Neural cell (in vitro differentiated cells): Measurements from ENCODE around the gene AK8. TPM values are rescaled to one million over a fixed set of nuclear protein-coding genes. Genes with fewer than 3 reads are reported as not detected.

Experiments used
- H2AFZ ChIP-seq: fragments of 200-600, 300-800 bp; sonication (generic), shearing (Covaris generic); 2 replicates; pipeline ENCODE4 v1.6.0; 2014; ENCODE audit warnings: low read depth, mild to moderate bottlenecking, antibody characterized with exemption, low read length, moderate library complexity
- H3F3A ChIP-seq: fragments of 200-600 bp; shearing (Covaris generic); 2 replicates; pipeline ENCODE4 v1.6.1; 2016; ENCODE audit warnings: mild to moderate bottlenecking, moderate library complexity, mixed read lengths, antibody characterized with exemption, low read length; ENCODE audit not compliant: insufficient read depth, poor library complexity, severe bottlenecking
- H3K27ac ChIP-seq: fragments of 200-600, 300-800 bp; sonication (generic), shearing (Covaris generic); 2 replicates; pipeline ENCODE4 v1.5.1; 2014; ENCODE audit warnings: mild to moderate bottlenecking, low read length, moderate library complexity
- H3K27me3 ChIP-seq: fragments of 300-800, 200-600 bp; sonication (generic), shearing (Covaris generic); 2 replicates; pipeline ENCODE4 v1.6.0; 2014; ENCODE audit warnings: mild to moderate bottlenecking, low read depth, low read length, moderate library complexity; ENCODE audit not compliant: insufficient read depth
- H3K36me3 ChIP-seq: fragments of 300-800, 200-600 bp; sonication (generic), shearing (Covaris generic); 2 replicates; pipeline ENCODE4 v1.5.1; 2014; ENCODE audit warnings: mild to moderate bottlenecking, antibody characterized with exemption, low read length, moderate library complexity; ENCODE audit not compliant: insufficient read depth
- H3K4me2 ChIP-seq: fragments of 300-800, 200-600 bp; sonication (generic), shearing (Covaris generic); 2 replicates; pipeline ENCODE4 v1.6.0; 2014; ENCODE audit warnings: mild to moderate bottlenecking, low read length
- H3K4me3 ChIP-seq: fragments of 300-800, 200-600 bp; sonication (generic), shearing (Covaris generic); 2 replicates; pipeline ENCODE4 v1.5.1; 2014; ENCODE audit warnings: mild to moderate bottlenecking, low read length, moderate library complexity
- H3K79me2 ChIP-seq: fragments of 200-600 bp; shearing (Covaris generic); replicated peaks from 2 replicates; pipeline ENCODE4 v1.6.0; 2014; ENCODE audit warnings: mild to moderate bottlenecking, low read length, moderate library complexity; ENCODE audit not compliant: insufficient read depth
- H3K9ac ChIP-seq: fragments of 300-800, 200-600 bp; sonication (generic), shearing (Covaris generic); 2 replicates; pipeline ENCODE4 v1.6.1; 2016; ENCODE audit warnings: mild to moderate bottlenecking, low read length, mixed read lengths
- H3K9me2 ChIP-seq: fragments of 200-600 bp; shearing (Covaris generic); 2 replicates; pipeline ENCODE4 v1.6.1; 2016; ENCODE audit warnings: mild to moderate bottlenecking, low read length, mixed read lengths; ENCODE audit not compliant: insufficient read depth
- H3K9me3 ChIP-seq: fragments of 200-600, 300-800 bp; sonication (generic), shearing (Covaris generic); 2 replicates; pipeline ENCODE4 v1.6.1; 2016; ENCODE audit warnings: mild to moderate bottlenecking, mixed run types, low read length, moderate library complexity, mixed read lengths
- H4K20me1 ChIP-seq: fragments of 200-600 bp; shearing (Covaris generic); 2 replicates; pipeline ENCODE4 v1.6.1; 2016; ENCODE audit warnings: mild to moderate bottlenecking, mixed run types; ENCODE audit not compliant: insufficient read depth
- CTCF ChIP-seq: fragments of 450-650 bp; IDR thresholded peaks from 2 replicates; pipeline ENCODE4 v1.5.1; 2014; ENCODE audit warnings: antibody characterized with exemption, mild to moderate bottlenecking, moderate library complexity; ENCODE audit not compliant: poor library complexity, severe bottlenecking
- EP300 ChIP-seq: fragments of 450-650 bp; conservative IDR thresholded peaks from 2 replicates; pipeline ENCODE4 v1.6.1; 2014; ENCODE audit warnings: antibody characterized with exemption, mild to moderate bottlenecking, moderate library complexity; ENCODE audit not compliant: poor library complexity, severe bottlenecking
- EZH2 ChIP-seq: fragments of 200-600, 300-800 bp; shearing (Covaris generic), sonication (generic); IDR thresholded peaks from 2 replicates; pipeline ENCODE4 v1.6.1; 2014; ENCODE audit warnings: antibody characterized with exemption, low read length, borderline replicate concordance, mild to moderate bottlenecking; ENCODE audit not compliant: insufficient read depth, poor library complexity, severe bottlenecking
- MXI1 ChIP-seq: fragments of 450-650 bp; conservative IDR thresholded peaks from 2 replicates; pipeline ENCODE4 v1.6.1; 2014; ENCODE audit warnings: antibody characterized with exemption, mild to moderate bottlenecking; ENCODE audit not compliant: poor library complexity, severe bottlenecking
- POLR2AphosphoS5 ChIP-seq: IDR thresholded peaks from 2 replicates; pipeline ENCODE4 v1.6.1; 2012
- RAD21 ChIP-seq: fragments of 450-650 bp; conservative IDR thresholded peaks from 2 replicates; pipeline ENCODE4 v1.6.1; 2014; ENCODE audit warnings: antibody characterized with exemption, mild to moderate bottlenecking, moderate library complexity
- REST ChIP-seq: IDR thresholded peaks from 2 replicates; pipeline ENCODE4 v1.6.1; 2012; ENCODE audit warnings: borderline replicate concordance
- SMC3 ChIP-seq: fragments of 450-650 bp; conservative IDR thresholded peaks from 2 replicates; pipeline ENCODE4 v1.6.1; 2014; ENCODE audit warnings: antibody characterized with exemption, mild to moderate bottlenecking, moderate library complexity; ENCODE audit not compliant: poor library complexity
- TAF1 ChIP-seq: IDR thresholded peaks from 2 replicates; pipeline ENCODE4 v1.6.1; 2012; ENCODE audit warnings: low read depth
- polyA plus RNA-seq: library from polyadenylated mRNA; depleted of rRNA; stranded (reverse); fragments of >200 nt; gene quantifications from 2 replicates; pipeline ENCODE4 v1.2.3, GENCODE V29; 2014

Gene AK8
- polyA plus RNA-seq, 1 donor from 2014 or later: 0.71 TPM

GRCh38 chr9:132828201-132828770, 49.8 kb downstream of the AK8 start:
- no peaks in the 10 kb centered on the region for H3K9me2 ChIP-seq
- no peak overlapping the region for H3K9ac ChIP-seq
- no peaks in the 10 kb centered on the region for H3K36me3 ChIP-seq
- no peaks in the 10 kb centered on the region for H4K20me1 ChIP-seq
- H3K4me2 ChIP-seq: no peak overlapping the region
- no peaks in the 10 kb centered on the region for H3F3A ChIP-seq
- no peaks in the 10 kb centered on the region for H3K27me3 ChIP-seq
- H2AFZ ChIP-seq: no peak overlapping the region
- no peaks in the 10 kb centered on the region for H3K9me3 ChIP-seq
- TF ChIP-seq SMC3 (no peak), CTCF (no peak), EZH2 (no peak), POLR2AphosphoS5 (no peak)
- no peak overlapping the region for H3K27ac ChIP-seq
- H3K79me2 ChIP-seq: no peaks in the 10 kb centered on the region
- H3K4me3 ChIP-seq: no peak overlapping the region

GRCh38 chr9:132827366-132827765, 50.7 kb downstream of the AK8 start:
- Histone ChIP-seq H3K9ac (no peak overlapping the region), H4K20me1 (no peaks in the 10 kb centered on the region), H3F3A (no peaks in the 10 kb centered on the region), H3K4me2 (no peak overlapping the region), H3K27me3 (no peaks in the 10 kb centered on the region), H3K9me2 (no peaks in the 10 kb centered on the region), H3K9me3 (no peaks in the 10 kb centered on the region), H3K27ac (no peak overlapping the region), H3K36me3 (no peaks in the 10 kb centered on the region), H3K79me2 (no peaks in the 10 kb centered on the region), H2AFZ (no peak overlapping the region), H3K4me3 (no peak overlapping the region)
- no peak for TF ChIP-seq EZH2
- TF ChIP-seq CTCF: no peak
- no peak for TF ChIP-seq POLR2AphosphoS5
- TF ChIP-seq TAF1: no peak
- TF ChIP-seq MXI1: no peak
- TF ChIP-seq SMC3: no peak
- no peak for TF ChIP-seq RAD21
- no peak for TF ChIP-seq EP300
- no peak for TF ChIP-seq REST
